Lower leg skin (tissue), 3 donors: ENCODE measurements around the gene SEL1L3.

Source experiments
- POLR2A ChIP-seq, 2 donors: fragments of 450-650 bp; IDR thresholded peaks; one replicate each; pipeline ENCODE4 v1.6.1; 2016 to 2017; ENCODE audit warnings: antibody characterized with exemption in 2 of 2, mild to moderate bottlenecking in 1 of 2, moderate library complexity in 1 of 2
- TF ChIP-seq, protein P1 (sequence below), 3 donors: fragments of 450-650 bp; IDR thresholded peaks; one replicate each; pipeline ENCODE4 v1.5.1; 2016; ENCODE audit warnings: antibody characterized with exemption in 3 of 3, mild to moderate bottlenecking in 3 of 3, moderate library complexity in 2 of 3

DNA sequence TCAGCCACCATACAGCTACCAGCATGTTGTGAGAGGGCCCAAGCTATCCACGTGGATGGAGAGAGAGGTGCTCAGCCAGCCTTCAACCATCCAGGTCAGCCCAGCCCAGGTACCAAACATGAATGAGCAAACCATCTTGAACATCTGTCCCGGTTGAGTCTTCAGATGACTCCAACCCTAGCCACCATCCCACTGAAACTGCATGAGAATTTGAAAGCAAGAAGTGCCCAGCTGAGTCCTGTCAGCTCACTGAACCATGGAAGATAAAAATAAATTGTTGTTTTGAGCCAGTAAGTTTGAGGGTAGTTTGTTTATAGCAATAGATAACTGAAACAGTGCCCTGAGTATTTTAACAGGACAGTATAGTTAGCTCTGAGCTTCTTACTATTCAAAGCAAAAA lies 7.3 kb upstream of the SEL1L3 start:
- TF ChIP-seq, protein P1, sequence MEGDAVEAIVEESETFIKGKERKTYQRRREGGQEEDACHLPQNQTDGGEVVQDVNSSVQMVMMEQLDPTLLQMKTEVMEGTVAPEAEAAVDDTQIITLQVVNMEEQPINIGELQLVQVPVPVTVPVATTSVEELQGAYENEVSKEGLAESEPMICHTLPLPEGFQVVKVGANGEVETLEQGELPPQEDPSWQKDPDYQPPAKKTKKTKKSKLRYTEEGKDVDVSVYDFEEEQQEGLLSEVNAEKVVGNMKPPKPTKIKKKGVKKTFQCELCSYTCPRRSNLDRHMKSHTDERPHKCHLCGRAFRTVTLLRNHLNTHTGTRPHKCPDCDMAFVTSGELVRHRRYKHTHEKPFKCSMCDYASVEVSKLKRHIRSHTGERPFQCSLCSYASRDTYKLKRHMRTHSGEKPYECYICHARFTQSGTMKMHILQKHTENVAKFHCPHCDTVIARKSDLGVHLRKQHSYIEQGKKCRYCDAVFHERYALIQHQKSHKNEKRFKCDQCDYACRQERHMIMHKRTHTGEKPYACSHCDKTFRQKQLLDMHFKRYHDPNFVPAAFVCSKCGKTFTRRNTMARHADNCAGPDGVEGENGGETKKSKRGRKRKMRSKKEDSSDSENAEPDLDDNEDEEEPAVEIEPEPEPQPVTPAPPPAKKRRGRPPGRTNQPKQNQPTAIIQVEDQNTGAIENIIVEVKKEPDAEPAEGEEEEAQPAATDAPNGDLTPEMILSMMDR (IDR thresholded peaks at IDR 0.05) = no peak
- no peak for TF ChIP-seq POLR2A (IDR thresholded peaks at IDR 0.05)
